HL-60 (cell line): ENCODE data around the gene TMEM263.

Experiments
- DNase-seq, 2 experiments: peaks; one replicate each; pipeline ENCODE4 v3.0.0-alpha.2; 2010 to 2020; ENCODE audit warnings: low read depth in 1 of 2, low spot score in 1 of 2
- H3K27ac ChIP-seq: fragments of 250-450 bp; sonication (Bioruptor Pico); replicated peaks from 2 replicates; pipeline ENCODE4 v1.5.1; 2020; ENCODE audit warnings: mild to moderate bottlenecking, moderate library complexity
- H3K27me3 ChIP-seq: fragments of 250-450 bp; sonication (Bioruptor Pico); 2 replicates; pipeline ENCODE4 v1.5.1; 2021; ENCODE audit warnings: mild to moderate bottlenecking, moderate library complexity; ENCODE audit not compliant: insufficient read depth, poor library complexity, severe bottlenecking
- H3K4me3 ChIP-seq: replicated peaks from 2 replicates; pipeline ENCODE4 v1.5.1; 2011; ENCODE audit warnings: mild to moderate bottlenecking, control low read depth, low read length; ENCODE audit not compliant: insufficient read depth
- GABPA ChIP-seq: IDR thresholded peaks from 2 replicates; pipeline ENCODE4 v1.6.1; 2012; ENCODE audit warnings: low read depth
- POLR2AphosphoS5 ChIP-seq: IDR thresholded peaks from 2 replicates; pipeline ENCODE4 v1.6.1; 2012; ENCODE audit warnings: low read depth
- SPI1 ChIP-seq: IDR thresholded peaks from 2 replicates; pipeline ENCODE4 v1.6.1; 2012; ENCODE audit warnings: low read depth, mild to moderate bottlenecking, borderline replicate concordance
- TF ChIP-seq, protein P1 (sequence below): IDR thresholded peaks from one replicate; pipeline ENCODE4 v1.5.1; 2011; ENCODE audit warnings: low read length, control low read depth, inconsistent platforms; ENCODE audit not compliant: insufficient read depth
- TF ChIP-seq, protein P2 (sequence below): IDR thresholded peaks from 2 replicates; pipeline ENCODE4 v1.6.1; 2012; ENCODE audit warnings: low read depth; ENCODE audit not compliant: insufficient replicate concordance

Gene TMEM263

DNA sequence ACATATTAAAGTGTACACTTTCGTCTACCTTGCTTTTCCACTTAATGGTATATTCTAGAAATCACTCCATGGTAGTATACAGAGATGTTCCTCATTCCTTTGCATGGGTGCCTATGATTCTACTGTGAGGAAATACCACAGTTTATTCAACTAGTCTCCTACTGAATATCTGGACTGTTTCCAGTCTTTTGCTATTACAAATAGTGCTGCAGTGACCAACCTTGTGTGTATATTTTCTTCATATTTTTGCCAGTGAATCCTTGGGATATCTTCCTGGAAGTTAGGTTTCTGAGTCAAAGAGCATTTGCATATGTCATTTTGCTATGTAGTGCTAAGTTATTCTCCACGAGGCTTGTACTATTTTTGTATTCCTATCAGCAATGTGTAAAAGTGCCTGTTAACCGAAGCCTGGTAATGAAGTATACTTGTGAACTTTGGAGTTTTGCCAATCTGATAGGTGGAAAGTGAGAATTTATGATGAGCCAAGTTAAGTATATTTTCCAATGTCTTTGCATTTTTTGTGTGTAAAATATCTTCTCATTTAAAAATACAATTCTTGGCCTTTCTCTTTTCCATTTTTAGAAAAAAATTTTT, 31.3 kb upstream of the TMEM263 start:
- DNase-seq: no peak
- TF ChIP-seq POLR2AphosphoS5: no peak
- Histone ChIP-seq H3K27me3 (peaks cover 14% of the 10 kb centered on the region), H3K27ac (no peak overlapping the region), H3K4me3 (no peak overlapping the region)

DNA sequence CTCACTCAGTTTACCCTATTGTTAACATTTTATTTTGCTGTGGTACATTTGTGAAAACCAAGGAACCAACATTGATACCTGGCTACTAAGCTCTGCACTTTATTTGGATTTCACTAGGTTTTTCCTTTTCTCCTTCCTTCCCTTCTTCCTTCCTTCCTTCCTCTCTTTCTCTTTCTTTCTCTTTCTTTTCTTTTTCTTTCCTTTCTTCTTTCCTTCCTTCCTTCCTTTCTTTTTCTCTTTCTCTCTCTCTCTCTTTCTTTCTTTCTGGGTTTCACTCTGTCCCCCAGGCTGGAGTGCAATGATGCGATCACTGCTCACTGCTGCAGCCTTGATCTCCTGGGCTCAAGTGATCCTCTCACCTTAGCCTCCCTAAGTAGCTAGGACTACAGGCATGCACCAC, 29.1 kb upstream of the TMEM263 start:
- Histone ChIP-seq H3K27me3 (peaks cover 10% of the 10 kb centered on the region), H3K27ac (no peak overlapping the region), H3K4me3 (no peak overlapping the region)
- DNase-seq: no peak
- TF ChIP-seq GABPA (no peak), POLR2AphosphoS5 (no peak)
- TF ChIP-seq, protein P1, sequence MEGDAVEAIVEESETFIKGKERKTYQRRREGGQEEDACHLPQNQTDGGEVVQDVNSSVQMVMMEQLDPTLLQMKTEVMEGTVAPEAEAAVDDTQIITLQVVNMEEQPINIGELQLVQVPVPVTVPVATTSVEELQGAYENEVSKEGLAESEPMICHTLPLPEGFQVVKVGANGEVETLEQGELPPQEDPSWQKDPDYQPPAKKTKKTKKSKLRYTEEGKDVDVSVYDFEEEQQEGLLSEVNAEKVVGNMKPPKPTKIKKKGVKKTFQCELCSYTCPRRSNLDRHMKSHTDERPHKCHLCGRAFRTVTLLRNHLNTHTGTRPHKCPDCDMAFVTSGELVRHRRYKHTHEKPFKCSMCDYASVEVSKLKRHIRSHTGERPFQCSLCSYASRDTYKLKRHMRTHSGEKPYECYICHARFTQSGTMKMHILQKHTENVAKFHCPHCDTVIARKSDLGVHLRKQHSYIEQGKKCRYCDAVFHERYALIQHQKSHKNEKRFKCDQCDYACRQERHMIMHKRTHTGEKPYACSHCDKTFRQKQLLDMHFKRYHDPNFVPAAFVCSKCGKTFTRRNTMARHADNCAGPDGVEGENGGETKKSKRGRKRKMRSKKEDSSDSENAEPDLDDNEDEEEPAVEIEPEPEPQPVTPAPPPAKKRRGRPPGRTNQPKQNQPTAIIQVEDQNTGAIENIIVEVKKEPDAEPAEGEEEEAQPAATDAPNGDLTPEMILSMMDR: no peak

DNA sequence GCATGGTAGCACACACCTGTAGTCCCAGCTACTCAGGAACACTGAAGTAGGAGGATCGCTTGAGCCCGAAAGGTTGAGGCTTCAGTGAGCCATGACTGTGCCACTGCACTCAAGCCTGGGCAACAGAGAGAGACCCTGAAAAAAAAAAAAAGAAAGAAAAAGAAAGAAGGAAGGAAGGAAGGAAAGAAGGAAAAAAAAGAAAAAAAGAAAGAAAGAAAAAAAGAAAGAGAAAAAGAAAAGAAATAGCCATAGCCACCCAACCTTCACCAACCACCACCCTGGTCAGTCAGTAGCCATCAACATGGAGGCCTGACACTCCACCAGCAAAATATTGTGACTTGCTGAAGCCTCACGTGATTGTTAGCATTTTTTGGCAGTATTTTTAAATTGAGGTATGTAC, 21.4 kb upstream of the TMEM263 start:
- no peak overlapping the region for H3K4me3 ChIP-seq
- H3K27ac ChIP-seq: no peak overlapping the region
- TF ChIP-seq SPI1 (no peak), GABPA (no peak), POLR2AphosphoS5 (no peak)
- TF ChIP-seq, protein P2, sequence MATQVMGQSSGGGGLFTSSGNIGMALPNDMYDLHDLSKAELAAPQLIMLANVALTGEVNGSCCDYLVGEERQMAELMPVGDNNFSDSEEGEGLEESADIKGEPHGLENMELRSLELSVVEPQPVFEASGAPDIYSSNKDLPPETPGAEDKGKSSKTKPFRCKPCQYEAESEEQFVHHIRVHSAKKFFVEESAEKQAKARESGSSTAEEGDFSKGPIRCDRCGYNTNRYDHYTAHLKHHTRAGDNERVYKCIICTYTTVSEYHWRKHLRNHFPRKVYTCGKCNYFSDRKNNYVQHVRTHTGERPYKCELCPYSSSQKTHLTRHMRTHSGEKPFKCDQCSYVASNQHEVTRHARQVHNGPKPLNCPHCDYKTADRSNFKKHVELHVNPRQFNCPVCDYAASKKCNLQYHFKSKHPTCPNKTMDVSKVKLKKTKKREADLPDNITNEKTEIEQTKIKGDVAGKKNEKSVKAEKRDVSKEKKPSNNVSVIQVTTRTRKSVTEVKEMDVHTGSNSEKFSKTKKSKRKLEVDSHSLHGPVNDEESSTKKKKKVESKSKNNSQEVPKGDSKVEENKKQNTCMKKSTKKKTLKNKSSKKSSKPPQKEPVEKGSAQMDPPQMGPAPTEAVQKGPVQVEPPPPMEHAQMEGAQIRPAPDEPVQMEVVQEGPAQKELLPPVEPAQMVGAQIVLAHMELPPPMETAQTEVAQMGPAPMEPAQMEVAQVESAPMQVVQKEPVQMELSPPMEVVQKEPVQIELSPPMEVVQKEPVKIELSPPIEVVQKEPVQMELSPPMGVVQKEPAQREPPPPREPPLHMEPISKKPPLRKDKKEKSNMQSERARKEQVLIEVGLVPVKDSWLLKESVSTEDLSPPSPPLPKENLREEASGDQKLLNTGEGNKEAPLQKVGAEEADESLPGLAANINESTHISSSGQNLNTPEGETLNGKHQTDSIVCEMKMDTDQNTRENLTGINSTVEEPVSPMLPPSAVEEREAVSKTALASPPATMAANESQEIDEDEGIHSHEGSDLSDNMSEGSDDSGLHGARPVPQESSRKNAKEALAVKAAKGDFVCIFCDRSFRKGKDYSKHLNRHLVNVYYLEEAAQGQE: no peak
- TF ChIP-seq, protein P1: no peak
- DNase-seq: no peak
- H3K27me3 ChIP-seq: peaks cover 6% of the 10 kb centered on the region

DNA sequence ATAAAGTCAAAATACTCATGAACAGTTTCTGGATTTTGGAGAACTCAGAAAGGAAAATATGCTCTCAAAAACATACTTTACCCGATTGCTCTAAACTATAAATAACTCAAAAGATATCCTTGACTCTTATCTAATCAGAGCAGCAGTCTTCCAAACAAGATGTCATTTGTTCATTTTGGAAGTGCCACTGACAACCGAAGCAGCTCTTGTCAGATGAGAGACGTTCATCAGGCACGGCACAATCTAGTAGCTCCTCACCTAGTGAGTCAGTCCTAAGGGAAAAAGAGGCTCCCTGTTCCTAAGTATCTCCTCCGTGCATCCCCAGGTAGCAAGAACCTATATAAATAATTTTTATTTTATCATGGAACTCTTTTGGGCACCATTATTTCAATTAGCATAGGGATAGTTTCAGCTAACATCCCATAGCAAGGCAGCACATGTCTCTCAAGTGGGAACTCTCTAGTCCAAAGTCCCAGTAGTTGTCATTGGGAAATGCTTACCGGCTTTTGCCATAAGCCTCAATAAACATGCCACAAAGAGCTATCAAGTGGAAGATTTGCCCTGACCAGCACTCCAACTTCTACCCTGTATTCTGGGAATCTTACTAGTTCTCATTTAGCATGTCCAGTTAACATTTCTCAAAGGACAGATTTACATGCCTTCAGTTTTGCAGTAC, 14.1 kb upstream of the TMEM263 start:
- TF ChIP-seq, protein P2: no peak
- TF ChIP-seq GABPA (no peak), POLR2AphosphoS5 (no peak), SPI1 (no peak)
- TF ChIP-seq, protein P1: no peak
- no peak for DNase-seq
- H3K4me3 ChIP-seq: no peak overlapping the region
- H3K27ac ChIP-seq: no peak overlapping the region
- no peaks in the 10 kb centered on the region for H3K27me3 ChIP-seq
